Psoas muscle (tissue), 8 donors: Measurements from ENCODE around the gene AGAP2. TPM values are rescaled to one million over a fixed set of nuclear protein-coding genes. Genes with fewer than 3 reads are reported as not detected.

Experiments
- ATAC-seq, 4 donors: fragments of 200-7000 bp; cut with Tn5 transposase; one replicate each; pipeline ENCODE4 v1.9.1; 2020; ENCODE audit warnings: moderate library complexity in 3 of 4, mild to moderate bottlenecking in 2 of 4
- DNase-seq, 2 donors: peaks; one replicate each; pipeline ENCODE4 v3.0.0-alpha.2; 2020
- H3K27ac ChIP-seq: fragments of 200-600 bp; one replicate; pipeline ENCODE4 v1.8.0; 2022
- H3K27me3 ChIP-seq, 3 donors: fragments of 200-600 bp in 1 of 3; one replicate each; pipeline versions ENCODE4 v1.6.1 to v1.8.0; 2013 to 2022; ENCODE audit warnings: low read length in 2 of 3, mild to moderate bottlenecking in 2 of 3, moderate library complexity in 1 of 3; ENCODE audit not compliant: insufficient read depth in 3 of 3
- H3K36me3 ChIP-seq, 2 donors: fragments of 200-600 bp in 1 of 2; one replicate each; pipeline versions ENCODE4 v1.6.1 to v1.8.0; 2013 to 2022; ENCODE audit warnings: low read depth in 1 of 2, mild to moderate bottlenecking in 1 of 2, moderate library complexity in 1 of 2; ENCODE audit not compliant: insufficient read depth in 1 of 2
- H3K4me1 ChIP-seq: fragments of 200-600 bp; one replicate; pipeline ENCODE4 v1.8.0; 2022
- H3K4me3 ChIP-seq: fragments of 200-600 bp; one replicate; pipeline ENCODE4 v1.8.0; 2022; ENCODE audit warnings: mild to moderate bottlenecking
- H3K9me3 ChIP-seq: fragments of 200-600 bp; one replicate; pipeline ENCODE4 v1.8.0; 2022
- CTCF ChIP-seq: fragments of 200-600 bp; IDR thresholded peaks from one replicate; pipeline ENCODE4 v1.8.0; 2022; ENCODE audit warnings: antibody characterized with exemption
- WGBS, 3 donors: extraction: QIAGEN DNeasy Blood & Tissue Kit; methylation state at CpG; one replicate each; pipeline versions ENCODE4 v1.1.6 to v1.1.7; 2013; 5-methylcytosine and 5-hydroxymethylcytosine counted together
- intact Hi-C, 2 donors: fragments of 100-400 bp; cut with DNase I; formaldehyde crosslinking; loops; one replicate each; pipeline versions ENCODE4 v1.11.0 to v1.14.2; 2022
- polyA plus RNA-seq, 3 donors: library from polyadenylated mRNA; stranded (reverse); fragments of 200-250 nt; gene quantifications; one replicate each; pipeline ENCODE4 v1.2.3, GENCODE V29; 2013
- total RNA-seq, 4 donors: library from RNA; stranded (reverse); fragmentation: NEBNext Ultra II Directional in 2 of 4; extraction: Animal tissue kit (Norgen Biotek cat#: 25700) in 2 of 4; gene quantifications; one replicate each; pipeline versions ENCODE4 v1.2.1 to v1.2.4, GENCODE V29; 2021 to 2023
- donor health status: healthy with polysubstance abuse.
- donor health status: DM: no; HTN: no; CAD: no; lungs with moderate emphysema.
- donor health status: Bipolar disorder and iron deficiency.
- donor health status: healthy.
- donor health status: DM: yes; HTN: yes; CAD: no.
- donor health status: DM: no; HTN: no; CAD: no.
- donor health status: DM: no; HTN: no; CAD: no.
- donor health status: DM: yes; HTN: yes; CAD: no.

AGAP2 gene
- total and polyA plus RNA-seq, 7 donors: 2.5 to 9.6 (median 3.9) TPM

GRCh38 chr12:57674691-57675090, 63.9 kb downstream of the AGAP2 start:
- no peak overlapping the region for H3K4me3 ChIP-seq
- no peaks in the 10 kb centered on the region for H3K27me3 ChIP-seq
- DNase-seq: no peak
- H3K4me1 ChIP-seq: no peaks in the 10 kb centered on the region
- WGBS, 3 donors: 89 to 92% (median 91%) methylated on average over 29 of the region's 29 CpGs
- ATAC-seq: no peak
- no peak for TF ChIP-seq CTCF
- H3K9me3 ChIP-seq: no peaks in the 10 kb centered on the region
- intact Hi-C loops: no loop called here
- no peak overlapping the region for H3K27ac ChIP-seq
- H3K36me3 ChIP-seq: no peaks in the 10 kb centered on the region

Other genes with a start within 250 kb of the AGAP2 start
- 10 to 100 TPM; 11.1 to 59.5 (median 19.6) TPM for gene DDIT3, start 218.2 kb downstream of the AGAP2 start, total RNA-seq
- 100 to 1,000 TPM in 1 of 3 donors, 10 to 100 TPM in 2; 62.5 to 224 (median 68.9) TPM for gene DDIT3, start 218.2 kb downstream of the AGAP2 start, polyA plus RNA-seq
- gene MBD6, start 215.9 kb downstream of the AGAP2 start, total RNA-seq: 10 to 100 TPM; 29.5 to 52.9 (median 39.5) TPM
- gene MBD6, start 215.9 kb downstream of the AGAP2 start, polyA plus RNA-seq: 10 to 100 TPM; 11.6 to 18.4 (median 17.5) TPM
- 100 to 1,000 TPM in 2 of 4 donors, 10 to 100 TPM in 2; 91.0 to 128 (median 103) TPM for gene DCTN2, start 191.6 kb downstream of the AGAP2 start, total RNA-seq
- 100 to 1,000 TPM; 107 to 165 (median 123) TPM for gene DCTN2, start 191.6 kb downstream of the AGAP2 start, polyA plus RNA-seq
- under 1 TPM in 3 of 4 donors, not detected in 1; 0.04 to 0.21 (median 0.14) TPM for gene KIF5A, start 188.7 kb downstream of the AGAP2 start, total RNA-seq
- under 1 TPM; 0.01 to 0.18 (median 0.04) TPM for gene KIF5A, start 188.7 kb downstream of the AGAP2 start, polyA plus RNA-seq
- gene PIP4K2C, start 147.6 kb downstream of the AGAP2 start, total RNA-seq: 10 to 100 TPM in 2 of 4 donors, 1 to 10 TPM in 2; 8.1 to 13.3 (median 9.9) TPM
- gene PIP4K2C, start 147.6 kb downstream of the AGAP2 start, polyA plus RNA-seq: 10 to 100 TPM in 2 of 3 donors, 1 to 10 TPM in 1; 7.7 to 16.4 (median 16.0) TPM
- gene DTX3, start 133.9 kb downstream of the AGAP2 start, total RNA-seq: 1 to 10 TPM; 3.5 to 9.1 (median 4.2) TPM
- gene DTX3, start 133.9 kb downstream of the AGAP2 start, polyA plus RNA-seq: 1 to 10 TPM; 4.4 to 5.2 (median 4.5) TPM
- gene ARHGEF25, start 127.3 kb downstream of the AGAP2 start, total RNA-seq: 1 to 10 TPM; 2.9 to 9.2 (median 3.5) TPM
- 1 to 10 TPM; 3.2 to 4.5 (median 4.2) TPM for gene ARHGEF25, start 127.3 kb downstream of the AGAP2 start, polyA plus RNA-seq
- 10 to 100 TPM in 3 of 4 donors, 1 to 10 TPM in 1; 9.1 to 26.6 (median 12.1) TPM for gene B4GALNT1, start 105.5 kb downstream of the AGAP2 start, total RNA-seq
- gene B4GALNT1, start 105.5 kb downstream of the AGAP2 start, polyA plus RNA-seq: 10 to 100 TPM in 1 of 3 donors, 1 to 10 TPM in 2; 8.2 to 46.7 (median 8.8) TPM
- 10 to 100 TPM; 56.6 to 64.4 (median 61.5) TPM for gene OS9, start 44.6 kb downstream of the AGAP2 start, total RNA-seq
- gene OS9, start 44.6 kb downstream of the AGAP2 start, polyA plus RNA-seq: 10 to 100 TPM; 53.0 to 76.4 (median 74.6) TPM
- gene TSPAN31, start 6.3 kb upstream of the AGAP2 start, total RNA-seq: 10 to 100 TPM; 14.6 to 21.0 (median 18.8) TPM
- 10 to 100 TPM; 16.8 to 31.2 (median 23.2) TPM for gene TSPAN31, start 6.3 kb upstream of the AGAP2 start, polyA plus RNA-seq
- gene CDK4, start 13.6 kb upstream of the AGAP2 start, total RNA-seq: 10 to 100 TPM; 38.0 to 74.1 (median 53.6) TPM
- gene CDK4, start 13.6 kb upstream of the AGAP2 start, polyA plus RNA-seq: 100 to 1,000 TPM in 1 of 3 donors, 10 to 100 TPM in 2; 52.8 to 105 (median 56.6) TPM
- 1 to 10 TPM; 7.8 to 9.4 (median 8.8) TPM for gene MARCHF9, start 16.4 kb upstream of the AGAP2 start, total RNA-seq
- 1 to 10 TPM; 5.7 to 8.8 (median 7.2) TPM for gene MARCHF9, start 16.4 kb upstream of the AGAP2 start, polyA plus RNA-seq
- under 1 TPM in 3 of 4 donors, not detected in 1; 0.42 to 0.54 (median 0.50) TPM for gene CYP27B1, start 28.3 kb upstream of the AGAP2 start, total RNA-seq
- gene CYP27B1, start 28.3 kb upstream of the AGAP2 start, polyA plus RNA-seq: under 1 TPM in 2 of 3 donors, not detected in 1; 0.06 to 0.10 TPM
- gene METTL1, start 33.4 kb upstream of the AGAP2 start, total RNA-seq: 10 to 100 TPM; 24.3 to 56.5 (median 30.4) TPM
- 10 to 100 TPM; 18.8 to 80.9 (median 19.0) TPM for gene METTL1, start 33.4 kb upstream of the AGAP2 start, polyA plus RNA-seq
- 1 to 10 TPM in 3 of 4 donors, under 1 TPM in 1; 0.89 to 1.9 (median 1.4) TPM for gene EEF1AKMT3, start 33.9 kb upstream of the AGAP2 start, total RNA-seq
- 1 to 10 TPM in 1 of 3 donors, under 1 TPM in 2; 0.62 to 2.0 (median 0.66) TPM for gene EEF1AKMT3, start 33.9 kb upstream of the AGAP2 start, polyA plus RNA-seq
- 10 to 100 TPM; 31.5 to 52.8 (median 50.2) TPM for gene TSFM, start 44.0 kb upstream of the AGAP2 start, total RNA-seq
- 10 to 100 TPM; 39.5 to 74.3 (median 59.2) TPM for gene TSFM, start 44.0 kb upstream of the AGAP2 start, polyA plus RNA-seq
- gene AVIL, start 80.0 kb upstream of the AGAP2 start, total RNA-seq: 1 to 10 TPM; 1.9 to 7.5 (median 4.7) TPM
- 1 to 10 TPM in 2 of 3 donors, under 1 TPM in 1; 0.94 to 4.6 (median 1.8) TPM for gene AVIL, start 80.0 kb upstream of the AGAP2 start, polyA plus RNA-seq
- gene CTDSP2, start 108.0 kb upstream of the AGAP2 start, total RNA-seq: 10 to 100 TPM; 71.3 to 91.8 (median 80.0) TPM
- 10 to 100 TPM; 13.9 to 64.7 (median 44.5) TPM for gene CTDSP2, start 108.0 kb upstream of the AGAP2 start, polyA plus RNA-seq
- 10 to 100 TPM in 2 of 4 donors, 1 to 10 TPM in 2; 7.4 to 13.5 (median 9.5) TPM for gene ATP23, start 202.8 kb upstream of the AGAP2 start, total RNA-seq
- 10 to 100 TPM in 1 of 3 donors, 1 to 10 TPM in 2; 6.3 to 28.8 (median 8.7) TPM for gene ATP23, start 202.8 kb upstream of the AGAP2 start, polyA plus RNA-seq